ENCODE results near the gene EXOC8. TPM values are rescaled to one million over a fixed set of nuclear protein-coding genes. Genes with fewer than 3 reads are reported as not detected.
A peak's percentile ranks its signal among the peaks of the same experiment; 100 is the strongest.

The EXOC8 gene
- total and polyA plus RNA-seq, 2 of the 13 experiments (the other 11 are each of a cell fraction or from before 2014, with no cell fraction given): 2.1 to 7.9 TPM

GRCh38 chr1:231317306-231318014, 20.2 kb downstream of the EXOC8 start:
- CTCF ChIA-PET (ENCODE audit: low intra/inter-chr PET ratio, low total read pairs): no interaction called here
- FAIRE-seq: no peak

GRCh38 chr1:231315887-231316286, 21.8 kb downstream of the EXOC8 start:
- ChIA-PET POLR2A (no interaction called here), CTCF (ENCODE audit: low intra/inter-chr PET ratio, low total read pairs) (interaction anchor here (1.5 kb wide), 1 partner anchor 288 kb away, joined by 10 read pairs; no protein-coding TSS in a partner anchor)
- peak; percentile 98 for ATAC-seq
- Histone ChIP-seq H3K4me1 (ENCODE audit: insufficient read depth, low read length) (no peaks in the 10 kb centered on the region), H3K27ac (ENCODE audit: extremely low read length, insufficient read depth, low read length) (no peak overlapping the region), H3K4me2 (ENCODE audit: low read depth, low read length) (peak overlapping the region; percentile 13; the same call in 1 of the 2 replicates), H2AFZ (ENCODE audit: low read length) (no peak overlapping the region), H3K27me3 (ENCODE audit: control insufficient read depth in 1 of 2, insufficient read depth in 2 of 2, low read length in 2 of 2) (0 out of 5 replicates have a peak, but pooled peaks cover 0 to 2% of the 10 kb centered on the region in 2 experiments), H3K36me3 (replicated peaks in 1 of 2; ENCODE audit: control insufficient read depth in 1 of 2, insufficient read depth in 2 of 2, low read length in 2 of 2) (no peaks in the 10 kb centered on the region), H3K79me2 (ENCODE audit: insufficient read depth, low read length) (no peaks in the 10 kb centered on the region), H3K9ac (ENCODE audit: insufficient read depth, low read depth, low read length) (no peak overlapping the region), H3K9me3 (ENCODE audit: low read length) (no peaks in the 10 kb centered on the region), H4K20me1 (ENCODE audit: insufficient read depth, low read length) (no peaks in the 10 kb centered on the region), H3K4me3 (replicated peaks in 1 of 3; ENCODE audit: insufficient read depth in 1 of 3, low read depth in 2 of 3, low read length in 3 of 3) (no peak overlapping the region)
- intact Hi-C loops (cut with micrococcal nuclease; ENCODE audit: unreplicated experiment): loop anchor here (1.0 kb wide), 1 partner anchor 288 kb away; no protein-coding TSS in a partner anchor
- 58% methylated on average over 5 of the region's 11 CpGs for WGBS (ENCODE audit: low lambda C conversion rate)
- FAIRE-seq: peak; percentile 66
- in situ Hi-C loops (cut with HindIII; ENCODE audit: extremely low pct_ligation_motif_present, low pct_unique_long_range_greater_than_20kb): no loop called here
- peak; percentile 51 for DNase-seq (ENCODE audit: low spot score)
- no TSS peak for BruUV-seq (replicated peaks)
- TF ChIP-seq ZFAT (CRISPR knock-in tag; conservative IDR thresholded peaks at IDR 0.05): no peak
- TF ChIP-seq ATF7 (IDR thresholded peaks at IDR 0.05): no peak
- TF ChIP-seq ATF7 (CRISPR knock-in tag; IDR thresholded peaks at IDR 0.05): no peak
- peak; percentile 52; the same call in 1 of the 2 replicates for TF ChIP-seq KDM2A (CRISPR knock-in tag; IDR thresholded peaks at IDR 0.05; ENCODE audit: borderline replicate concordance, low read depth)
- no peak for TF ChIP-seq POGK (CRISPR knock-in tag; conservative IDR thresholded peaks at IDR 0.05)
- no peak for TF ChIP-seq KMT2B (CRISPR knock-in tag; IDR thresholded peaks at IDR 0.05)
- no peak for TF ChIP-seq RFX1 (IDR thresholded peaks at IDR 0.05)
- no peak for TF ChIP-seq MYC (CRISPR knock-in tag; IDR thresholded peaks at IDR 0.05; ENCODE audit: borderline replicate concordance)
- no peak for TF ChIP-seq MLXIP (CRISPR knock-in tag; IDR thresholded peaks at IDR 0.05; ENCODE audit: borderline replicate concordance)
- no peak for TF ChIP-seq POLR2AphosphoS2 (IDR thresholded peaks at IDR 0.05; ENCODE audit: low read depth, low read length)
- no peak for TF ChIP-seq TFDP1 (CRISPR knock-in tag; IDR thresholded peaks at IDR 0.05; ENCODE audit: borderline replicate concordance)

More at GRCh38 chr1:231317306-231318014, 20.2 kb downstream of the EXOC8 start:
- Histone ChIP-seq H4K20me1 (ENCODE audit: insufficient read depth, low read length) (no peaks in the 10 kb centered on the region), H3K27ac (ENCODE audit: extremely low read length, insufficient read depth, low read length) (no peak overlapping the region), H3K4me3 (replicated peaks in 1 of 3; ENCODE audit: insufficient read depth in 1 of 3, low read depth in 2 of 3, low read length in 3 of 3) (no peak overlapping the region), H2AFZ (ENCODE audit: low read length) (no peak overlapping the region), H3K79me2 (ENCODE audit: insufficient read depth, low read length) (no peaks in the 10 kb centered on the region), H3K4me1 (ENCODE audit: insufficient read depth, low read length) (no peaks in the 10 kb centered on the region), H3K4me2 (ENCODE audit: low read depth, low read length) (no peak overlapping the region), H3K27me3 (ENCODE audit: control insufficient read depth in 1 of 2, insufficient read depth in 2 of 2, low read length in 2 of 2) (no peaks in the 10 kb centered on the region), H3K9me3 (ENCODE audit: low read length) (no peaks in the 10 kb centered on the region), H3K9ac (ENCODE audit: insufficient read depth, low read depth, low read length) (no peak overlapping the region), H3K36me3 (replicated peaks in 1 of 2; ENCODE audit: control insufficient read depth in 1 of 2, insufficient read depth in 2 of 2, low read length in 2 of 2) (no peaks in the 10 kb centered on the region)
- 91% methylated on average over 37 of the region's 44 CpGs for WGBS (ENCODE audit: low lambda C conversion rate)
- in situ Hi-C loops (cut with HindIII; ENCODE audit: extremely low pct_ligation_motif_present, low pct_unique_long_range_greater_than_20kb): no loop called here
- DNase-seq (ENCODE audit: low spot score) (no peak), ATAC-seq (no peak)
- TF ChIP-seq NFYB (CRISPR knock-in tag; IDR thresholded peaks at IDR 0.05) (peak; percentile 67), NFYC (CRISPR knock-in tag; IDR thresholded peaks at IDR 0.05) (peak; percentile 48), ZNF569 (CRISPR knock-in tag; IDR thresholded peaks at IDR 0.05; ENCODE audit: borderline replicate concordance) (no peak)
- BruUV-seq (replicated peaks): no TSS peak
- POLR2A ChIA-PET: no interaction called here
- intact Hi-C loops (cut with micrococcal nuclease; ENCODE audit: unreplicated experiment): no loop called here

Data from HepG2 (cell line).